HG02885 (cell line): ENCODE data around the gene TCFL5.

Experiments
- ATAC-seq: cut with Tn5 transposase; IDR thresholded peaks from one replicate; pipeline ENCODE4 v1.9.1; 2021; ENCODE audit warnings: mild to moderate bottlenecking; ENCODE audit not compliant: unreplicated experiment, poor library complexity

The TCFL5 gene

DNA sequence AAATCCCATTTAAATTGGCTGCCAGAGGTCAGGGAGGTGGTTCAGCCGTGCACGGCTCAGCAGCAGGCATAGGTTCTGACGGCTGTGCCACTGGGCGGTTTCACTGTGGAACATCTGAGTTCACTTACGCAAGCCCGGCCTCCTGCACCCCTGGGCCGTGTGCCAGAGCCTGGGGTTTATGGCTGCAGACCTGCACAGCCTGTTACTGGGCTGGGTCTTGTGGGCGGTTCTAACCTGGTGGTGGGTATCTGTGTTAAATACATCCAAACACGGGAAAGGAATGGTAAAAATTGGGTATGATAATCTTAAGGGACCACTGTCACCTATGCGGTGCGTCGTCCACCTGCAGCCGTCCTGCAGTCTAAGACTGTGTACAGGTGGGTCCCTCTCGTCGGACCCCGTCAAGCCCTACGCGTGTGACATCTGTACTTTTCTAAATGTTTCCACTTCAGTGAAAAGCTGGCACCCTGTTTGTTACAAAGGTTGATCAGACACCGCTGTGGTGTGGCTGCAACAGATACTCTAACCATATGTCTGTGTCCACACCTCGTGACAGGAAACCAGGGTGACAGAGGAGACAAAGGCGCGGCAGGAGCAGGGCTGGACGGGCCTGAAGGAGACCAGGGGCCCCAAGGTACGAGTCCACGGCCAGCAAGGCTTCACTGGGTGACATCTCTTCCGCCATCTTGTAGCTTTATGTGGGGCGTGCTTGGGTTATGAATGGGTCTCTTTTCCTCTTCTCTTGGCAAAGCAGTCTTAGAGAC, 23.3 kb downstream of the TCFL5 start:
- peak; percentile 72 for ATAC-seq

DNA sequence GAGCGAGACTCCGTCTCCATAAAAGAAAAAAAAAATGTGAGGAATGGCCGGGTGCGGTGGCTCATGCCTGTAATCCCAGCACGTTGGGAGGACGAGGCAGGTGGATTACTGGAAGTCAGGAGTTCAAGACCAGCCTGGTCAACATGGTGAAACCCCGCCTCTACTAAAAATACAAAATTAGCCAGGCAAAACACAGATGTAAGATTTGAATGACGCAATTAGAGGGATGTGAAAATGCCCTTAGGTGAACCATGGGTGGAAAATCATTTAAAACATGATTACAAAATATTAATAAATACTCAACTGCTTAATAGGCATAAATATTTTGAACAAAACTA, 23.9 kb downstream of the TCFL5 start:
- ATAC-seq, result peak; percentile 23

DNA sequence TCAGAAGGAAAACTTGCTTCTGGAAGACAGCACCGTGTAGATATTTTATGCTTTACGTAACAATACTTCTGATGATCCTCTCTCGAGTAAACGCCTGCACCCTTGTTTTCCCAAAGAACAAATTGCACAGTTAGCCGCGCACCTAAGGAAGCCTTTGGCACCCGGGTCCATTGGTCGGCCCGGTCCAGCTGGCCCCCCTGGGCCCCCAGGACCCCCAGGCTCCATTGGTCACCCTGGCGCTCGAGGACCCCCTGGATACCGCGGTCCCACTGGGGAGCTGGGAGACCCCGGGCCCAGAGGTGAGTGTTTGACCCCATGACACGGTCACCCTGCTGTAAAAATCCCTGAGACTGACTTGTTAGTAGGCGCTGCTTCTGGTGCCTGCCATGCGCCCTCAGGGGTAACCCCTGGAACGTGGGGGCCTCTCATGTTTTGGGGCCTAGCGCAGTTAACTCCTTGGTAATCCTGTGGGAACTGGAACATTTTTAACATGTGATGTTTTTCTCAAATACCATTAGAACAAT, 24.6 kb downstream of the TCFL5 start:
- no peak for ATAC-seq

DNA sequence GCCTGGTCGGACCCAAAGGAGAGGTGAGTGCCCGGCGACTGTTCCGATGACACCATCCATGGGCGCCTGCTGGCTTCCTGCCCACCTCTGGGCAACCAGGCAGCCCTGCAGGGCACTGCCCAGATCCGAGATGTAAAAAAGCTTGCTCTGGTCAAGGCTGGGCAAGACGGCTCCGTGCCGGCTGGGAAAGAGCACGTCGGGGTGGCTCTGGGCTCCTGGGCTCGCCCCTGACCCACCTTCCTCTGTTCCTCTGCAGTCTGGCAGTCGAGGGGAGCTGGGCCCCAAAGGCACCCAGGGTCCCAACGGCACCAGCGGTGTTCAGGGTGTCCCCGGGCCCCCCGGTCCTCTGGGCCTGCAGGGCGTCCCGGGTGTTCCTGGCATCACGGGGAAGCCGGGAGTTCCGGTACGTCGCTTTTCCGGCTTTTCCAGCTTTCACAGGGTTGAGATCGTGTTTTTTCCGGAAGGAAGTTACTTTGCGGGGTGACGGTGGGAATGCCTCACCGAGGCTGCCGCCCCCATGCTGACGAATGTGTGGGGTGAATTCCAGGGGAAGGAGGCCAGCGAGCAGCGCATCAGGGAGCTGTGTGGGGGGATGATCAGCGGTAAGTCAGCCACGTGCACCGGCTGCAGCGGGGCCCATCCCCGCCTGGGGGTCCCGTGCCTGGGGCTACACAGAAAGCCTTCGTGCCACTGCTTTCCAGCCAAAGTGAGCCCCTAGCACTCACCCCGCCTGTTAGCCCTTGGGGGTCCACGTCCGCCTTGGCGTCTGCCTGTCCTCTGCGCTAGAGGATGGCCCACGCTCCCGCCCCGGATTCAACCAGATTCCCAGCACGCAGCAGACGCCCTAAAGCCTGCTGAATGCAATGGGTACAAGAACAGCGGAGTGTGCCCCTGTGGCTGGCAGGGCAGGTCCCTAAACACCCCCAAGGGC, 25.4 kb downstream of the TCFL5 start:
- ATAC-seq, result no peak

DNA sequence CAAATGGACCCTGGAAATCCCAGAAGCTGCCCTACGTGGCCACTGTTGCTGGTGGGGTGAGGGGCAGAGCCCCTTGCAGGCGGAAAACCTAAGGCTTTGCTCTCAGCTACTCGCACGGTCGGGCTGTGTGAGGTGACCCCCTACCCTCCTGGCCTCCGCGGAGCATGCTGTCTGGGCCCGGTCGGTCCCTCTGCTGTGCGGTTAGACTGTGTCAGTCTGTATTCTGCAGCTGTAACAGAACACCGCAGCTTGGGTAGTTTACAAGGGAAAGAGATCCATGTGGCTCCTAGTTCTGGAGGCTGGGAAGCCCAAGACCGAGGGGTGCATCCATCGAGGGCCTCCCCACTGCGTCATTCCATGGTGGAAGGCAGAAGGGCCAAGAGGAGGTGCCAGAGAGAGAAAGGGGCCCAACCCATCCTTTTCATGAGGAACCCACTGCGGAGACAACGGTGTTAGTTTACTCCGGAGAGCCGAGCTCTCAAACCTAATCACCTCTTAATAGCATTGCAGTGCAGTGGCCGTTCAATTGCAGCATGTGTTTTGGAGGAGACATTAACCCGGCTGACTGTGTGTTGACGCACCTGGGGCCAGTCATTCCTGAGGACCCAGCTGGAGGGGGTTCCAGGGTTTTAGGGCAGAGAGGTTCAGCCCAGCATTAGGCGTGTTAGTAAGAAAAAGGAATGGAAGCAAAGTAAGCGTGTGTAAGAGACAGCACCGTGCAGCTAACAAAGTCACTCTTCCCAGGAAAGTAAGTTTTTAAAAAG, 26.5 kb downstream of the TCFL5 start:
- ATAC-seq, result no peak

DNA sequence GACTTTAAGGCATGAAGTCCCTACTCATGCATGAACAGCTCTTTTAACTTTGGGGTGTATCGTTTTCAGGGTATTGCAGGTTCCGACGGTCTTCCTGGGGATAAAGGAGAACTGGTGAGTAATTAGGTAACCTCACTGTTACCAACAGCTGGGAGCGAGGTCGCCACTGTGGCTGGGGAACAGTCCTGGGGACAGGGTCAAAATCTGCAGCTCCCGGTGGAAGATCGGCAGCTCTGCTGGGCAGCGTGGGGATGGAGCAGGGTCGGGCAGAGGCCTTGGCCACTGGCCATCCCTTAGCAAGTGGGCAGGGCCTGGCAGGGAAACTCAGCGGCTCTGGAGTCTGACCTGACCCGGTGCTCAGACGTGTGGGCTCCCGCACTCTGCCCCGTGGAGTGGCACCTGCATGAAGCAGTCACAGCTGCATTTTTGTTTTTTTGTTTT, 28.7 kb downstream of the TCFL5 start:
- peak; percentile 38 for ATAC-seq

DNA sequence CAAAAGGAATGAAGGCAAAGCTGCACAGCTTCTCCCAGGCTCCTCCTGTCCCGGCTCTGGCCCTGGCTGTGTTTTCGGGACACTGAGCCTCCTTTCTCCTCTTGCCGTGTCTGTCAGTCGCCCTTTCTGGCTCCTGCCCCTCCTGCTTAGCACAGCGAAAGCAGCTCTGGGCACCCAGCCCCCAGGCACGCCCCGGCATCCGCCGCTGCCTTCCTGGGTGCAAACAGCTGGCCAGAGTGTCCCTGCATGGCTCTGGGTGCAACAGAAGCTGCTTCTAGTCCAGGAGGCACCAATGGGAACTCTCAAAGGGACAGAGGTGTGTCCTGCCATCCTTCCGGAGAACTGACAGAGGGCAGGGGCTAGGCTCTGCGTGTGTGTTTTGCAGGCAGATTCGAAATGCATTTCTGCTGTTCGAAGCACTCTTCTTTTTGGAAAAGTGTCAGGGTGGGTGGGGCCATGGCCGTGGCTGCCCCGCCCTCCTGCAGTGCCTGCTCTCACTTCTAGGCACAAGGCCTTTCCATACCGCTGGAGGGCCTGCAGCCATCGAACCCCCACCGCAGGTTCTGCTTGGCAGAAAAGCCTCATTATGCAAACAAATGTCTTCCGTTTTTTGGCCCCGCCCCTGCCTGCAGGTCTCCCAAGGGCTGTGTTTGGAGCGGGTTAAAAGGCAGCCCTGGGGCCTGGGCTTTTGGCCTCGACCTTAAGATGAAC, 29.3 kb downstream of the TCFL5 start:
- peak; percentile 57 for ATAC-seq

DNA sequence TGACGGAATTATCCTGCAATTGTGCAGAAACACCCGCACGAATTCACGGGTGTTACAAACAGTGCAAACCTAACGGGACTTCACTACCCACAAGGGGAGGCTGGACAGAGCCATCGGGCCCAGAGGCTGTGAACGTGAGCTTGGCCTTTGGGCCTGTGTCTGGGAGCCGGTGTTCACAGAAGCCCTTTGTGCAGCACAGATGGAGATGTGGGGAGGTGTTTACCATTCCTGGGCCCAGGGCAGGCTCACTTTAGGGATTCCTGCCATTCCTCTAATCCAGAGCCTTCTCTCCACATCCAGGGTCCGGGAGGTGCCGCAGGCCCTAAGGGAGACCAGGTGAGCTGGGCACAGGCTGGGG, 29.8 kb downstream of the TCFL5 start:
- no peak for ATAC-seq

DNA sequence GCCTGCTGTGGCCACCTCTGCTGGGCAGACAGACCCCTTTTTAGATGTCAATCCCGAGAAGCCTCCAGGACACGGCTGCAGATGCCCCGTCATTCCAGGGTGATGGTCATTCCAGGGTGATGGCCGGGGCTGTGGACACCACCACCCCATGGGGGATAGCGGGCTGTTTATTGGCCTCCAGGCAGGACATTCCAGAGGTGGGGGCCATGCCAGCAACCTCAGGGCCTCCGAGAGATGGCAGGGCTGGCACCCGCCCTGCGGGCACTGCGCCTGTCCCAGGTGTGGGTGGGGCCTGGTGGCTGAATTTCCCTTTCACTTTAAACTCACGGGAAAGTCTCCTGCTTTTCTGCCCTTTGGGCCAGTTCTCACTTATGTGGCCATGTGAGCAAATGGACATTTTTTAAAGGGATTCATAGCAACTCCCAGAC, 30.2 kb downstream of the TCFL5 start:
- no peak for ATAC-seq

DNA sequence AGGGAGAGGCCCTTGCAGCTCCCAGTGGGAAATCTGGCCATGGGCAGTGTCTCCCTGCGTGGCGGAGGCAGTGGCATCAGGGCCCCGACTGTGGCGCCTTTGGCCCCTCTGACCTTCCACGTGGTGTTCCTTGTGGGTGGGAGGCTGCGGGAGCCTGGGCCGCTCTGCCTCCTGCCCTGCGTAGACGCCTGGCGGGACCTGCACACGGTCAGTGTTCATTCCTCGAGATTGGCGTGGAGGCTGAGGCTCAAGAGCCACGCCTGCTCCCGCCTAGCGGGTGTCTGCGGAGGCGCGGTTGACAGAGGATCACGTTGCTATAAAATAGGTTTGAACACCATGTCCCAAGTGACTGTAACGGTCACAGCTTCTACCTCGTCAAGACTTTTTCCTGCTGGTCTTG, 30.8 kb downstream of the TCFL5 start:
- no peak for ATAC-seq

DNA sequence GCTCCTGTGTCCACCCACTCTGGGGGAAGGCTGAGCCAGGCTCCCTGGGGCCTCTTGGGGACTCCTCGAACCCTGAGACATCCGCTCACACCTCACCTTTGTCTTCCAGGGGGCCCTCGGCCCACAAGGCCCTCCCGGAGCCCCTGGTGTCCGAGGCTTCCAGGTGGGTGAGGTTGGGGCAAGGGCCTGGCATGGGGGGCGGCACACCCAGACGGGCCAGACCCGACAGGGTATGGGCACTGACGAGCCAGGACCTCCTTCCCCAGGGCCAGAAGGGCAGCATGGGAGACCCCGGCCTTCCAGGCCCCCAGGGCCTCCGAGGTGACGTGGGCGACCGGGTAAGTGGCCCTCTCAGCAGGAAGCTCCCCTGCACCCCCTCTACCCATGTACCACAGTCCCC, 31.4 kb downstream of the TCFL5 start:
- no peak for ATAC-seq

DNA sequence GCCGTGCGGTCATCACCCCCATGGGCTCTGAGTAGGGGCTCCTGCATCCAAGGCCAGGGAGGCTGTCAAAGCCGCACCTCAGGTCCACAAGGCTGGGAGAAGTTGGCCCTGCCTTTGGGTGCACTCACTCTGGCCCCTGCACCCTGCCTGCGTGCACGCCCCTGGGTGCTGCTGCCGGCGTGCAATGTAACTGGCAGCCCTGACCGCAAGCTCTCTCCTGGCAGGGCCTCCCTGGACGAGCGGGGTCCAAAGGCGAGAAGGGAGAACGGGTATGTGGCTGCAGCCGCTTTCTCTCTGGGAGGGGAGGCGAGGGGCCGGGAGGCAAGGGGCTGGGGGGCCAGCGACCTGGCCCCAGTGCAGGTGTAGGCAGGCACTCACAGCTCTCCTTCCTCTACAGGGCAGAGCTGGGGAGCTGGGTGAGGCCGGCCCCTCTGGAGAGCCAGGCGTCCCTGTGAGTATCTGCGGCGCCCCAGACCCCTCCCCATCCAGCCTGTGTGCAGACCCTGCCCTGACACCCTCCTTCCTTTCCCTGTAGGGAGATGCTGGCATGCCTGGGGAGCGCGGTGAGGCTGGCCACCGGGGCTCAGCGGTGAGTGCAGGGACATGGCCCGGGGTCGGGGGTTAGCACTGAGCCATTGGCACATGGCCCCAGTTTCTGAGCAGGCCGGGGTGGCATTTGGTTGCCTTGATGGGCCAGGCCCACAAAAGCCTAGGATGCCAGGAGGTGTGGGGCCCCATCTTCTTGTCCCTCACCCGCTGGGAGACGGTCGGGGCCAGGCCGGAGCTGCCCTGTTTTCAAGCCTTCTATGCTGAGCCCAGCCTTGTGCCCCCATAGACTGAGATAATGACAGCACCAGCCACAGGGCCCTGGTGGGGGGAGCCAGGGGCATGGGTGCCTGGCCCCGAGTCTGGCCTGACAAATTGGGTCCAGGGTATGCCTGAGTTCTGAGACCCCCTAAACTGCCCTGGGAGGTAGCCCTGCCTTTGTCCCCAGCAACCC, 32.1 kb downstream of the TCFL5 start:
- ATAC-seq, result no peak

DNA sequence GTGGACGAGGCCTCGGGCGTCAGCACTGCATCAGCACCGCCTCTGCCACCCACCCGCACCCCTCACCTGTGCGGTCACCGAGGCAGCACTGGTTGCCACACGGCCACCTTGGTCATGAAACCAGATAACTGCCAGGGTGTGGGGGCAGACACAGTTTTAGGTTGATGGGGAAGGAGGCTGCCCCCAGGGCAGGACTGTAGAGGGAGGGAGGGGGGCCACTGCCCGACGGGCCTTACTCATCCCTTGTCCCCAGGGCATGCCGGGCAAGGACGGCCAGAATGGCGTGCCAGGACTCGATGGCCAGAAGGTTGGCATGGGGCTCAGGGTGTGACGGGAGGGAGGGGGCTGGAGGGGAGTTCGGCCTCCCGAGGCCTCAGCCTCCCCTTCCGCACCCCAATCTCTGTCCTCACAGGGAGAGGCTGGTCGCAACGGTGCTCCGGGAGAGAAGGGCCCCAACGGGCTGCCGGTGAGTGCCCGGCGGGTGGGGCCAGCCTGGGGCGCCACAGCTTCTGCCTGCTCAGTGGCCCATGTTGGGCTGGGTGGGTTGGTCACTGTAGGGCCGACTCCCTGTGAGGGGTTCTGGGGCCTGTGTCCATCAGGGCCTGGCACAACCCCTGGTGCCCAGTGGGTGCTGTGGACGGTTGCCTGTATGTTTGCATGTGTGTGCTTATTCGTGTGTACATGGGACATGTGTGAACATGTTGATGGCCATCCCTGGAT, 33.0 kb downstream of the TCFL5 start:
- ATAC-seq, result no peak

DNA sequence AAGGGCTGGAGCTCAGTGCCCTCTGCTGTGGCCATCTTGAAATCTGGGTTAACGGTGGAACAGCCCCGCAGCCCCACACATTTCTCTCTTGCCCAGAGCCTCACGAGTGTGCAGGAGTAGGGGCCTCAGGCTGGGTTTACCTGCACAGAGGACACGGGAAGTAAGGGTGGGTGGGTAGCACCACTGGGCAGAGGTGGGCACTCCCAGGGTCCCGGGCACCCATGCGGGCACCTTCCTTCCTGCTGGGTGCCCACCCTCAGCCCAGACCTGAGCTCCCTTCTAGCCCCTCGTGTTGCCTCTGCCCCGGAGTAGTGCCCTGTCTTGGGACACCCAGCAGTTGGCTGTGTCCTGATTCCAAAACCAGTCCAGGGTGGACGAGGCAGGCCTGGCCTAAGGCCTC, 33.6 kb downstream of the TCFL5 start:
- ATAC-seq, result no peak

DNA sequence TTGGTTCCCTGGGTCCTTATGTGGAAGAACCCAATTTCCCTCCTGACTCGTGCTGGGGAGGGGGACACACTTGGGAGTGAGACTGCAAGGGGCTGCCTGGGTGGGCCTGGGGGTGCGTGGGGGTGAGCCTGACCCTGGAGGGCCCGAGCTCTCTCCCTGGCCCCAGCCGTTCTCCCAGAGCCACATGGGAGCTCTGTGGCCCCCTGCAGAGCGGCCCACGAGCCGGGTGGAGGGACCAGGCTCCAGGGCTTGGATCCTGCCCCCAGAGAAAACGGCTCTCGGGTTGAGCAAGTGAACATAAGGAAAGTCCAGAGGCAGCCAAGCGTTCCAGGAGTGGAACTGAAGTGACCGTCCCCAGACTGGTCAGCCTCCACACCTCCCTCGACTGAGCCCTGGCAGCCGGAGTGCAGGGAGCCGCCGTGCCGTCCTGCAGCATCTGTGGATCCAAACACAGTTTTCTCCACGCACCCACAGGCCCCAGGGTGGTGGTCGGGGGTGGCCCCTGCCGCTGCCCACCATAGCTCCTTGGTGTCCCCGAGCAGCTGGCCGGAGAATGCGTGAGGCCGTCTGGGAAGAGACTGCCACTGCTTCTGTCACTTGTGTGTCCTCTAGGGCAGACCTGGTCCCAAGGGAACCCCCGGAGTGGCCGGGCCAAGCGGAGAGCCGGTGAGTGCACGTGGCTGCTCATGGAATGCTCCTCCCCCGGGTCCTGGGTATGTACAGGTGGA, 34.1 kb downstream of the TCFL5 start:
- no peak for ATAC-seq

DNA sequence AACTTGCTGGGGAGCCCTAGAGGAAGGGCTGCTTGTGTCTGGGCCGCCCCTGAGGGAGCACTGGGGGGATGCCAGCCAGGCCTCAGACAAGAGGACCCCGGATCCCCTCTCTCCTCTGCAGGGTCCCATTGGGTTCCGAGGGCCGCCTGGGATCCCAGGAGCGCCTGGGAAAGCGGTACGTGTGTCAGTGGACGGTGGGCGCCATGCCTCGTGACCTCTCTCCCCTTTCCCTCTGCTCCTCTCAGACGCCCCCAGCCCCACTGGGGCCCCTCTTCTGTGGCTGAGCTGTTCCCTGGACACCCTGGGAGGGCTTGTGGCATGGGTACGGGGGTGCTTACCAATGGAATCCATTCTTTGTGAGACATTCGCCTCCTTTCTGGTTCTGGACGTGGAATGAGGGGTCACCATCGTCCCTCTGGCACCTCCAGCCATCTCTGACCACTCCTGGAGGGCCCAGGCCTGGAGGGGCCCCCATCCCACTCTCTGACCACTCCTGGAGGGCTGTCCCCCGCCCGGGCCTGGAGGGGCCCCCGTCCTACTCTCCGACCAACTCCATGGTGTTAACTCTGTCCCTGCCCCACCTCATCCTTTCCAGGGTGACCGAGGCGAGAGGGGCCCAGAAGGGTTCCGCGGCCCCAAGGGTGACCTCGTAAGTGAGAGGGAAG, 34.8 kb downstream of the TCFL5 start:
- ATAC-seq, result no peak

DNA sequence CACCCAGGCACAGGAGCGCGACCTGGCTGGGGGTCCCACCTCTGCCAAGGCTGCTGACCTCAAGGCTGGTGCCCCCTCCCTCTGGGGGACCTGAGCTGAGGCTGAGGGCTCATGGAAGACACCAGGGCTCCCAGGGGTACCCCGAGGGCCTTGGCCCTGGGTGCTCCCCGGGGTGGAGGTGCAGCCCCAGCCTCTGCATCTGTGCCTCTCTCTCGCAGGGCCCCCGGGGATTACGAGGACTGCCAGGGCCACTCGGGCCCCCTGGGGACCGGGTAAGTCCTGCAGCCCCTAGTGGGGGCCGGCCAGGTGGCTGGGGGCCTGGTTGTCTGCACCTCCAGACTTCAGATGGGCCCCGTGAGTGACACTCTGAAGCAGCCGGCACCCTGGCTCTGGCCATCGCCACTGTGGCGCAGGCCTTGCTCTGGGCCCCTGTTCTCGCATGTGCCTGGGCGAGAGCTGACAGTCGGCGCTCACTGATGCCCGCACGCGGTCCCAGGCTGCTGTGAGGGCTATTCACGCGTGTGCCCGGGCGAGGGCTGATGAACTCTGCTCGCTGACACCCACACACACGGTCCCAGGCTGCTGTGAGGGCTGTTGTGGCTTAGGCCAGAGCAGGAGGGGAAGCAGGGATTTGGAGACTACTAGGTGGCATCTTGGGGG, 35.5 kb downstream of the TCFL5 start:
- ATAC-seq, result no peak
